Astrocyte of the cerebellum (primary cell): ENCODE data around the gene SYNGR2.

Experiments
- DNase-seq: peaks from one replicate; pipeline ENCODE4 v3.0.0-alpha.2; 2011; ENCODE audit warnings: low read depth
- H3K4me3 ChIP-seq: 2 replicates; pipeline ENCODE4 v1.5.1; 2011; ENCODE audit warnings: mild to moderate bottlenecking, low read depth, low read length, moderate library complexity
- CTCF ChIP-seq: IDR thresholded peaks from 2 replicates; pipeline ENCODE4 v1.5.1; 2012; ENCODE audit warnings: low read length, low read depth, moderate library complexity, mild to moderate bottlenecking; ENCODE audit errors: missing control alignments
- in situ Hi-C: cut with HindIII; loops from 2 replicates; pipeline ENCODE4 v1.10.0; 2017; ENCODE audit warnings: low sequenced_read_pairs

The SYNGR2 gene

GRCh38 chr17:78144736-78145641 lies 23.4 kb upstream of the SYNGR2 start:
- in situ Hi-C loops = loop anchor here (5.0 kb wide), 1 partner anchor 108 kb away; no protein-coding TSS in a partner anchor
- H3K4me3 ChIP-seq = no peak overlapping the region
- DNase-seq = no peak
- TF ChIP-seq CTCF = no peak

DNA sequence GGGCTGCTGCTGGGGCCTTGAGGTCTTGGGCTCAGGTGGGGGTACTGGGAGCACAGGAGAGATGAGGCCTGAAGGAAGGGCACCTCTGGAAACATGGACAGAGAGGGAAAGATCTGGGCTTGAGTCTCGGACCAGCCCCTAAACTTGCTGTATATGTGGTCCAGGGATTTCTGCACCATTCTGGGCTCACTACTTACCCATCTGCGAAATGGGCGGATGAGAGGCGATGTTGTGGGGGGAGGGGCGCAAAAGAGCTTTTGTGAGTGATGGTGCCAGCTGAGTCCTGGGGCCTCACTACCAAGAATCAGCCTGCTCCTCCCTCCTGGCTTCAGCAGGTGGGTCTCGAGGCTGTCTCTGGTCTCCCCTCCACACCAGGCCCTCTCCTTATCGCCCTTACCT lies 21.9 kb upstream of the SYNGR2 start:
- no peak overlapping the region for H3K4me3 ChIP-seq
- TF ChIP-seq CTCF = no peak
- in situ Hi-C loops = no loop called here
- DNase-seq = no peak

- no peak for DNase-seq
- TF ChIP-seq CTCF = no peak
- in situ Hi-C loops = no loop called here
- no peak overlapping the region for H3K4me3 ChIP-seq
Measured at GRCh38 chr17:78146881-78147280, 21.5 kb upstream of the SYNGR2 start.

- DNase-seq = no peak
- no peak overlapping the region for H3K4me3 ChIP-seq
- in situ Hi-C loops = no loop called here
- TF ChIP-seq CTCF = no peak
Measured at GRCh38 chr17:78147315-78147998, 20.9 kb upstream of the SYNGR2 start.

DNA sequence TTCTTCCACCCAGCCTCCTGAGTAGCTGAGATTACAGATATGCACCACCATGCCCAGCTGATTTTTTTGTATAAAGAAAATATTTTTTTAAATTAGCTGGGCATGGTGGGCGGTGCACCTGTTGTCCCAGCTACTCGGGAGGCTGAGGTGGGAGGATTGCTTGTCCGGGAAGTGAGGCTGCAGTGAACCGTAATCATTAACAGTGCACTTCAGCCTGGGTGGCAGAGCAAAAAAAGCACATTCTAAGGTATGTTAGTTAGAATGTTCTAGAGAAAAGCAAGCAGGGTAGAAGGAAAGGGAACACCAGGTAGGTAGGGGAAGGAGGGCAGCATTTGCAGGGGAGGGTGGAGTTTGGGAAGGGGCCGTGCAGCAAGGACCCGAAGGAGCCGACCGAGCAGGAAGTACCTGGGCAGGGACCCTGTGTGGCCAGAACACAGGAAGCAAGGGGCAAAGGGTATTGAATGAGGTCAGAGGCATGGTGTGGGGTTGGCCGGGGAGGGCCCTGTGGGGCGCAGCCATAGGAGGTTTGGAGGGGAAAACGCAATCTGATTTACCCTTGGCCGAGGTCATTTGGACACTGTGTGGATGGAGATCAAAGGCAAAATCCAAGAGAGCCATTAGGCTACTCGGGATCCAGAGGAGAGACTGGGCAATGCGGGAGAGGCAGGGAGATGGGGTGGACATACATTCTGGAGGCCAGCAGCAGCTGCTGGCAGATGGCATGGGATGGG lies 19.9 kb upstream of the SYNGR2 start:
- DNase-seq = no peak
- no peak overlapping the region for H3K4me3 ChIP-seq
- TF ChIP-seq CTCF = no peak
- in situ Hi-C loops = no loop called here

DNA sequence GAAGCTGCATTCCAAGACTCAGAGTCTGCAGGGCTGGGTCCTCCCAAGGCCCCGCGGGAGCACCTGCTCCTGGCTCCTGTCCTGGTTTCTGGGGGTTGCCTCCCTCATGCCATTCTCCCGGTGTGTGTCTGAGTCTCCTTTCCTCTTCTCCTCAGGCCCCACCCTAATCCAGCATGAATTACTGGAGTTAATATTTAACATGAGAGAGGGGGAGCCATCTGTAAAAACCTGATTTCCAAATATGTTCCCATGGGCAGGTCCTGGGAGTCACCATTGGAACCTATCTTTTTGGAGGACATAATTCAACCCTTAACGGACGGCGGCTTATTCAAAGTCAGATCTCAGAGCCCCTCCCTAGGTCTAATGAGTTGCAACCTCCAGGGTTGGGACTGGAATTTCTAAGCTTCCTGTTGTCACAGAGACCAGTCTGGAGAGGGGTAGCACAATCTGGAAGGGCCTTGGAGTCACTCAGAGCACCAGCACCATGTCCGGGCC lies 16.8 kb upstream of the SYNGR2 start:
- peak; percentile 15 for DNase-seq
- in situ Hi-C loops = no loop called here
- TF ChIP-seq CTCF = no peak
- no peak overlapping the region for H3K4me3 ChIP-seq
